Measurements from ENCODE around the gene FAM78B.

DNA sequence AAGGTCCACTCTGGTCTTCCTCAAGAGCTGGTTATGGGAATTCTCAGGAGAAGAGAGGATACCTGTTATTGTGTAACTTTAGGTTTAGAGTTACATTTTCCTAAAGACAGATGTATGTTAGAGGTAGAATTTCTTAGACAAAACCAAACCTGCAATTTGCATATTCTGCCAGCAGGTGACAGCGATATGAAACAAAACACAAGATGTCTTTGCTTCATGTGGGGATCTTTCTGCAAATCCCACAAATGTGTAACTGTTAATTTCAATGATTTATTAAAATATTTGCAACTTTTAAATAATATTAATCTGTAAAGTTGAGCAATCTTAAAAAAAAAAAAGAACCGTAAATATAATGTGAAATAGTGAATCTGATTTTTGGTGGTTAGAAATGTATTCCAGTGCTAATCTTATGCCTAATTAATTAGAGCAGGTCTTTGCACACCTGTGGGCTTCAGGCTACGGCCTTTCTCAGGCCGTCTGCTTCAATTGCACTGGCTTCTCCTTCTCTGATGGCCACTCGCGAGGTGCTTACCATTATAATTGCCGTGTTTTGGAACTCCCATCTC is 33.4 kb downstream of the FAM78B start:
- TF ChIP-seq, protein P1, sequence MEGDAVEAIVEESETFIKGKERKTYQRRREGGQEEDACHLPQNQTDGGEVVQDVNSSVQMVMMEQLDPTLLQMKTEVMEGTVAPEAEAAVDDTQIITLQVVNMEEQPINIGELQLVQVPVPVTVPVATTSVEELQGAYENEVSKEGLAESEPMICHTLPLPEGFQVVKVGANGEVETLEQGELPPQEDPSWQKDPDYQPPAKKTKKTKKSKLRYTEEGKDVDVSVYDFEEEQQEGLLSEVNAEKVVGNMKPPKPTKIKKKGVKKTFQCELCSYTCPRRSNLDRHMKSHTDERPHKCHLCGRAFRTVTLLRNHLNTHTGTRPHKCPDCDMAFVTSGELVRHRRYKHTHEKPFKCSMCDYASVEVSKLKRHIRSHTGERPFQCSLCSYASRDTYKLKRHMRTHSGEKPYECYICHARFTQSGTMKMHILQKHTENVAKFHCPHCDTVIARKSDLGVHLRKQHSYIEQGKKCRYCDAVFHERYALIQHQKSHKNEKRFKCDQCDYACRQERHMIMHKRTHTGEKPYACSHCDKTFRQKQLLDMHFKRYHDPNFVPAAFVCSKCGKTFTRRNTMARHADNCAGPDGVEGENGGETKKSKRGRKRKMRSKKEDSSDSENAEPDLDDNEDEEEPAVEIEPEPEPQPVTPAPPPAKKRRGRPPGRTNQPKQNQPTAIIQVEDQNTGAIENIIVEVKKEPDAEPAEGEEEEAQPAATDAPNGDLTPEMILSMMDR (IDR thresholded peaks at IDR 0.05) = no peak
- no peak for TF ChIP-seq POLR2A (IDR thresholded peaks at IDR 0.05)
